Sigmoid colon (tissue), 7 donors: ENCODE results near the gene DENND1C. TPM values are rescaled to one million over a fixed set of nuclear protein-coding genes. Genes with fewer than 3 reads are reported as not detected.
A peak's percentile ranks its signal among the peaks of the same experiment; 100 is the strongest.

Experiments used
- DNase-seq: peaks from one replicate; pipeline ENCODE4 v3.0.0-alpha.2; 2019
- H3K27ac ChIP-seq, 4 donors: fragments of 200-600 bp; sonication (generic); one replicate each; pipeline ENCODE4 v1.5.1; 2016 to 2019; ENCODE audit warnings: mild to moderate bottlenecking in 1 of 4
- H3K27me3 ChIP-seq, 3 donors: fragments of 200-600 bp; sonication (generic); one replicate each; pipeline ENCODE4 v1.5.1; 2019; ENCODE audit warnings: mild to moderate bottlenecking in 1 of 3
- H3K36me3 ChIP-seq, 4 donors: fragments of 200-600 bp; sonication (generic); one replicate each; pipeline ENCODE4 v1.5.1; 2016 to 2019
- H3K4me1 ChIP-seq, 4 donors: fragments of 200-600 bp; sonication (generic); one replicate each; pipeline ENCODE4 v1.5.1; 2017 to 2019
- H3K4me3 ChIP-seq, 4 donors: fragments of 200-600 bp; sonication (generic); one replicate each; pipeline ENCODE4 v1.5.1; 2017 to 2019; ENCODE audit warnings: mild to moderate bottlenecking in 2 of 4, moderate library complexity in 1 of 4
- H3K9me3 ChIP-seq, 4 donors: fragments of 200-600 bp in 3 of 4; sonication (generic) in 3 of 4; one replicate each; pipeline versions ENCODE4 v1.5.1 to v1.6.1; 2013 to 2019
- CTCF ChIP-seq, 4 experiments: fragments of 450-650 bp in 3 of 4; fragments of 200-600 bp in 1 of 4; IDR thresholded peaks; one replicate each; pipeline ENCODE4 v1.5.1; 2016 to 2019; ENCODE audit warnings: antibody characterized with exemption in 4 of 4, mild to moderate bottlenecking in 3 of 4, moderate library complexity in 2 of 4
- EP300 ChIP-seq, 4 donors: sonication (generic); formaldehyde crosslinking; IDR thresholded peaks; one replicate each; pipeline ENCODE4 v1.6.1; 2017; ENCODE audit warnings: antibody characterized with exemption in 4 of 4
- POLR2A ChIP-seq, 2 donors: fragments of 450-650 bp; IDR thresholded peaks; one replicate each; pipeline ENCODE4 v1.6.1; 2016; ENCODE audit warnings: antibody characterized with exemption in 2 of 2, mild to moderate bottlenecking in 2 of 2, moderate library complexity in 2 of 2
- POLR2AphosphoS5 ChIP-seq, 4 donors: sonication (generic); formaldehyde crosslinking; IDR thresholded peaks; one replicate each; pipeline ENCODE4 v1.6.1; 2017; ENCODE audit warnings: antibody characterized with exemption in 4 of 4
- WGBS, 2 donors: extraction: QIAGEN DNeasy Blood & Tissue Kit; methylation state at CpG; one replicate each; pipeline ENCODE4 v1.1.7; 2013; 5-methylcytosine and 5-hydroxymethylcytosine counted together
- intact Hi-C: fragments of 100-400 bp; cut with DNase I; formaldehyde crosslinking; loops from one replicate; pipeline ENCODE4 v1.15.1; 2023
- polyA plus RNA-seq, 3 donors: library from polyadenylated mRNA; stranded (reverse); fragments of 200-250 nt; gene quantifications; one replicate each; pipeline ENCODE4 v1.2.3, GENCODE V29; 2013
- total RNA-seq, 4 donors: library from RNA; depleted of rRNA; stranded (reverse); fragments of >200 nt; gene quantifications; one replicate each; pipeline ENCODE4 v1.1.0, GENCODE V29; 2016
- donor health status: healthy with polysubstance abuse.
- donor health status: Bipolar disorder and iron deficiency.
- donor health status: healthy.

Gene DENND1C
- total and polyA plus RNA-seq, 7 donors = 0.99 to 18.1 (median 1.9) TPM; not detected in 1

- H3K36me3 ChIP-seq = no peaks in the 10 kb centered on the region
- no peak overlapping the region for H3K27ac ChIP-seq
- H3K27me3 ChIP-seq = peaks cover 0 to 5% (median 0%) of the 10 kb centered on the region in 3 donors
- no peak for DNase-seq
- no peaks in the 10 kb centered on the region for H3K9me3 ChIP-seq
- WGBS, 2 donors = 57% methylated on average over 20 of the region's 20 CpGs
- intact Hi-C loops = no loop called here
- H3K4me3 ChIP-seq = no peak overlapping the region
- TF ChIP-seq CTCF (IDR thresholded peaks at IDR 0.05) (no peak), POLR2A (IDR thresholded peaks at IDR 0.05) (no peak), EP300 (IDR thresholded peaks at IDR 0.05) (no peak)
- peaks cover 0 to 3% (median 2%) of the 10 kb centered on the region in 4 donors for H3K4me1 ChIP-seq
Measured at GRCh38 chr19:6521718-6522646, 40.4 kb upstream of the DENND1C start.

GRCh38 chr19:6519289-6519688, 37.7 kb upstream of the DENND1C start:
- no peaks in the 10 kb centered on the region for H3K36me3 ChIP-seq
- H3K27me3 ChIP-seq = peaks cover 0 to 5% (median 0%) of the 10 kb centered on the region in 3 donors
- no peak overlapping the region for H3K27ac ChIP-seq
- no peak overlapping the region for H3K4me3 ChIP-seq
- H3K4me1 ChIP-seq = peaks cover 0 to 14% (median 10%) of the 10 kb centered on the region in 4 donors
- H3K9me3 ChIP-seq = no peaks in the 10 kb centered on the region
- no peak for DNase-seq
- WGBS, 2 donors = 16 to 54% methylated on average over 2 of the region's 2 CpGs
- intact Hi-C loops = no loop called here
- TF ChIP-seq POLR2AphosphoS5 (IDR thresholded peaks at IDR 0.05) (no peak), POLR2A (IDR thresholded peaks at IDR 0.05) (no peak)

GRCh38 chr19:6518145-6518911, 36.7 kb upstream of the DENND1C start:
- Histone ChIP-seq H3K36me3 (no peaks in the 10 kb centered on the region), H3K27ac (no peak overlapping the region), H3K4me3 (no peak overlapping the region), H3K4me1 (peaks cover 0 to 14% (median 10%) of the 10 kb centered on the region in 4 donors), H3K9me3 (no peaks in the 10 kb centered on the region), H3K27me3 (peaks cover 0 to 5% (median 0%) of the 10 kb centered on the region in 3 donors)
- DNase-seq = no peak
- WGBS, 2 donors = 39 to 45% methylated on average over 14 of the region's 14 CpGs
- TF ChIP-seq EP300 (IDR thresholded peaks at IDR 0.05) (no peak), POLR2AphosphoS5 (IDR thresholded peaks at IDR 0.05) (no peak), POLR2A (IDR thresholded peaks at IDR 0.05) (no peak), CTCF (IDR thresholded peaks at IDR 0.05) (no peak)
- intact Hi-C loops = no loop called here

DNA sequence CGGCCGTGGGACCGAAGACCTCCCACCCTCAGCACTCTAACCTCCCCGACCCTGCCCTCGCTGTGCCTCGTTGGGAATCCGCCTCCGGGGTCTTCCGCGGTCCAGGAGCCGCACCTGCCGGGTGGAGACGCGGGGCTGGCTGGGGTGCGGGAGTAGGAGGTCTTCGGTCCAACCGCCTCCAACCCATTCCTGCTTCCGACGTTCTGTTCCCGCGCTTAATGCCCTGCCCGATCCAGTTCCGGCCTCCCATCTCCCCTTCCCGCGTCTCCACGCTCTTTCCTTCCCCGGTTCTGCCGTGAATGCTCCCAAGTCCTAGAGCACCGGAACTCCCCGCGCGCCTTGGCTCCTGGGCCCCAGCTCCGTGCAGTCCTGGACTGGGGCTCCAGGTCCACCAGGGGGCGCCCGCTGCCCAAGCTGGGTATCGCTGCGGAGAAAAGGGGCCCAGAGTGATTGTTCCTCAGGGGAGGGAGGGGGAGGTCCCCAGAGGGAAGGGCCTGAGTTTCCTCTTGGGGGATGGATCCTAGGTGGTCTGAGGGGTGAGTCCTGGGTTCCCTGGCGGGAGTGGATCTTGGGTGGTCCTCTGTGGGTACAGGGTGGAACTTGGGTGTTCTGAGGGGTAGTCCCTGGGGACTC, 35.2 kb upstream of the DENND1C start:
- no peaks in the 10 kb centered on the region for H3K9me3 ChIP-seq
- no peaks in the 10 kb centered on the region for H3K27me3 ChIP-seq
- H3K4me3 ChIP-seq = peak overlapping the region; percentile 44 to 63 (median 62)
- intact Hi-C loops = loop anchor here (2.0 kb wide), 3 partner anchors 116 to 346 kb away; partner anchors contain the start of gene GPR108
- TF ChIP-seq POLR2A (IDR thresholded peaks at IDR 0.05) (no peak), POLR2AphosphoS5 (IDR thresholded peaks at IDR 0.05) (peak in 1 of 4 donors; percentile 27), CTCF (IDR thresholded peaks at IDR 0.05) (peak; percentile 89 to 96 (median 92))
- peak overlapping the region; percentile 71 to 85 (median 78) for H3K27ac ChIP-seq
- DNase-seq = peak; percentile 92
- H3K4me1 ChIP-seq = peaks cover 0 to 14% (median 10%) of the 10 kb centered on the region in 4 donors
- no peaks in the 10 kb centered on the region for H3K36me3 ChIP-seq
- WGBS, 2 donors = 0% methylated on average over 38 of the region's 38 CpGs
